Keratinocyte (primary cell): ENCODE results near the gene ARL15.

Experiments used
- EZH2 ChIP-seq: IDR thresholded peaks from one replicate; pipeline ENCODE4 v1.6.1; 2012; ENCODE audit warnings: inconsistent platforms, mild to moderate bottlenecking, low read length, moderate library complexity
- TF ChIP-seq, protein P1 (sequence below), 3 experiments: IDR thresholded peaks in 1 of 3; conservative IDR thresholded peaks in 1 of 3; optimal IDR thresholded peaks in 1 of 3; 2 replicates in 2 of 3; 3 replicates in 1 of 3; pipeline versions ENCODE3 to v1.5.1; 2011; ENCODE audit warnings: low read length in 3 of 3, mild to moderate bottlenecking in 3 of 3, moderate library complexity in 2 of 3, control low read depth in 1 of 3, inconsistent platforms in 1 of 3; ENCODE audit not compliant: insufficient read depth in 2 of 3; ENCODE audit errors: extremely low read depth in 1 of 3

DNA sequence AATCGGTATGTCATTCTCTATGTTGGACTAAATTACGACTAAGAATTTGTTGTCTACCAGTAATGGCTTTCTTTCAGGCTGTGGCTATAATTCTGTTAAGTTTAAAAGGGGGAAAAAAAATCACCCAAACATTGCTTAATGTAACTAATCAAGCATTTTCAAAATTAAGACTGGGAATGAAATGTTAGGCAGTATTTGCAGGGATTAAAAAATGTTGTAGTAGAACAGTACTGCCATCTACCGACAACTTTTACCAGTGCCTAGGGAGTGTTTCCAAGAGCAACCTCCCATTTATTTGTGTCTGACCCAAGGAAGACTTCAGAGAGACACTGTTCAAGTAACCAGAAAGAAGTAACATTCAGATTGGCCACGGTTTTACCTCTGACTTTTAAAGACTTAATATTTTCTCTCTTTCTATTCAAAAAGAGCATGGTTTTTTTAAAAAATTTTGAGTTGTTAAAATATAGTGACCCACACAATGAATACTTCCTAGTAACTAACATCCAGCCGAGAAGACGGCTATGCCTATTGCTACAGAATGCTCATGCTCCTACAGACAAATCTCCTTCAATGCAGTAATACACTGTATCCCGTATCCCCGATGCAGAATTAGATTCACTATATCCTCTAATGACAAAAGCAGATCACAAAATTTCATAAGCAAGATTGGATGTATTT is 92.4 kb downstream of the ARL15 start:
- no peak for TF ChIP-seq EZH2
- TF ChIP-seq, protein P1, sequence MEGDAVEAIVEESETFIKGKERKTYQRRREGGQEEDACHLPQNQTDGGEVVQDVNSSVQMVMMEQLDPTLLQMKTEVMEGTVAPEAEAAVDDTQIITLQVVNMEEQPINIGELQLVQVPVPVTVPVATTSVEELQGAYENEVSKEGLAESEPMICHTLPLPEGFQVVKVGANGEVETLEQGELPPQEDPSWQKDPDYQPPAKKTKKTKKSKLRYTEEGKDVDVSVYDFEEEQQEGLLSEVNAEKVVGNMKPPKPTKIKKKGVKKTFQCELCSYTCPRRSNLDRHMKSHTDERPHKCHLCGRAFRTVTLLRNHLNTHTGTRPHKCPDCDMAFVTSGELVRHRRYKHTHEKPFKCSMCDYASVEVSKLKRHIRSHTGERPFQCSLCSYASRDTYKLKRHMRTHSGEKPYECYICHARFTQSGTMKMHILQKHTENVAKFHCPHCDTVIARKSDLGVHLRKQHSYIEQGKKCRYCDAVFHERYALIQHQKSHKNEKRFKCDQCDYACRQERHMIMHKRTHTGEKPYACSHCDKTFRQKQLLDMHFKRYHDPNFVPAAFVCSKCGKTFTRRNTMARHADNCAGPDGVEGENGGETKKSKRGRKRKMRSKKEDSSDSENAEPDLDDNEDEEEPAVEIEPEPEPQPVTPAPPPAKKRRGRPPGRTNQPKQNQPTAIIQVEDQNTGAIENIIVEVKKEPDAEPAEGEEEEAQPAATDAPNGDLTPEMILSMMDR (optimal IDR thresholded peaks at IDR 0.05 in 1 of 3, IDR thresholded peaks at IDR 0.05 in 1 of 3, conservative IDR thresholded peaks at IDR 0.05 in 1 of 3; ENCODE audit: extremely low read depth in 1 of 3, insufficient read depth in 2 of 3, low read length in 3 of 3): peak; percentile 55 to 63 (median 58)
